ENCODE results near the gene PGAM5.

PGAM5 gene

GRCh38 chr12:132723015-132723763 is 12.5 kb downstream of the PGAM5 start:
- no peak for DNase-seq (ENCODE audit: extremely low spot score)
- no peak for TF ChIP-seq FOXM1 (IDR thresholded peaks at IDR 0.05; ENCODE audit: borderline replicate concordance)
- ChIA-PET POLR2A (no interaction called here), CTCF (no interaction called here)

GRCh38 chr12:132723764-132724140 is 13.1 kb downstream of the PGAM5 start:
- DNase-seq (ENCODE audit: extremely low spot score): no peak
- ChIA-PET POLR2A (no interaction called here), CTCF (no interaction called here)
- no peak for TF ChIP-seq ZNF384 (IDR thresholded peaks at IDR 0.05)

GRCh38 chr12:132724506-132725241 is 14.0 kb downstream of the PGAM5 start:
- ChIA-PET CTCF (no interaction called here), POLR2A (no interaction called here)
- no peak for DNase-seq (ENCODE audit: extremely low spot score)
- no peak for TF ChIP-seq ARNT (IDR thresholded peaks at IDR 0.05)
- no peak for TF ChIP-seq LEF1 (IDR thresholded peaks at IDR 0.05; ENCODE audit: borderline replicate concordance)
- no peak for TF ChIP-seq FOXK2 (IDR thresholded peaks at IDR 0.05)
- no peak for TF ChIP-seq PKNOX1 (IDR thresholded peaks at IDR 0.05)
- no peak for TF ChIP-seq FOXA1 (IDR thresholded peaks at IDR 0.05)
- no peak for TF ChIP-seq SUZ12 (IDR thresholded peaks at IDR 0.05)
- TF ChIP-seq FOXM1 (IDR thresholded peaks at IDR 0.05; ENCODE audit: borderline replicate concordance): no peak
- TF ChIP-seq HDGF (IDR thresholded peaks at IDR 0.05; ENCODE audit: borderline replicate concordance): no peak
- TF ChIP-seq BHLHE40 (IDR thresholded peaks at IDR 0.05; ENCODE audit: borderline replicate concordance): no peak
- TF ChIP-seq ELF4 (IDR thresholded peaks at IDR 0.05): no peak
- no peak for TF ChIP-seq ZNF384 (IDR thresholded peaks at IDR 0.05)

GRCh38 chr12:132726386-132726785 is 15.7 kb downstream of the PGAM5 start:
- CTCF ChIA-PET: no interaction called here
- TF ChIP-seq SP1 (IDR thresholded peaks at IDR 0.05) (no peak), FOXM1 (IDR thresholded peaks at IDR 0.05; ENCODE audit: borderline replicate concordance) (no peak), LEF1 (IDR thresholded peaks at IDR 0.05; ENCODE audit: borderline replicate concordance) (no peak), ARNT (IDR thresholded peaks at IDR 0.05) (no peak), SUZ12 (IDR thresholded peaks at IDR 0.05) (no peak), CTBP1 (IDR thresholded peaks at IDR 0.05; ENCODE audit: borderline replicate concordance) (no peak), ELF4 (IDR thresholded peaks at IDR 0.05) (no peak), PKNOX1 (IDR thresholded peaks at IDR 0.05) (no peak), BHLHE40 (IDR thresholded peaks at IDR 0.05; ENCODE audit: borderline replicate concordance) (no peak), HDGF (IDR thresholded peaks at IDR 0.05; ENCODE audit: borderline replicate concordance) (no peak), NFRKB (IDR thresholded peaks at IDR 0.05) (no peak), FOXK2 (IDR thresholded peaks at IDR 0.05) (no peak), FOXA1 (IDR thresholded peaks at IDR 0.05) (no peak), L3MBTL2 (conservative IDR thresholded peaks at IDR 0.05) (no peak), ZNF384 (IDR thresholded peaks at IDR 0.05) (no peak), TARDBP (IDR thresholded peaks at IDR 0.05) (no peak)
- POLR2A ChIA-PET: no interaction called here
- DNase-seq (ENCODE audit: extremely low spot score): no peak

- TF ChIP-seq ELF4 (IDR thresholded peaks at IDR 0.05) (no peak), ARNT (IDR thresholded peaks at IDR 0.05) (no peak), BHLHE40 (IDR thresholded peaks at IDR 0.05; ENCODE audit: borderline replicate concordance) (no peak), NFRKB (IDR thresholded peaks at IDR 0.05) (no peak), TARDBP (IDR thresholded peaks at IDR 0.05) (no peak), FOXM1 (IDR thresholded peaks at IDR 0.05; ENCODE audit: borderline replicate concordance) (no peak), LEF1 (IDR thresholded peaks at IDR 0.05; ENCODE audit: borderline replicate concordance) (no peak), CTBP1 (IDR thresholded peaks at IDR 0.05; ENCODE audit: borderline replicate concordance) (no peak), SUZ12 (IDR thresholded peaks at IDR 0.05) (no peak), SP1 (IDR thresholded peaks at IDR 0.05) (no peak), FOXA1 (IDR thresholded peaks at IDR 0.05) (no peak), FOXK2 (IDR thresholded peaks at IDR 0.05) (no peak), L3MBTL2 (conservative IDR thresholded peaks at IDR 0.05) (no peak), ZNF384 (IDR thresholded peaks at IDR 0.05) (no peak)
- POLR2A ChIA-PET: no interaction called here
- DNase-seq (ENCODE audit: extremely low spot score): no peak
- CTCF ChIA-PET: no interaction called here
These were observed 16.6 kb downstream of the PGAM5 start for GRCh38 chr12:132727091-132727794.

GRCh38 chr12:132728502-132728901 is 17.9 kb downstream of the PGAM5 start:
- TF ChIP-seq NFRKB (IDR thresholded peaks at IDR 0.05): no peak
- TF ChIP-seq SUZ12 (IDR thresholded peaks at IDR 0.05): no peak
- no peak for TF ChIP-seq FOXK2 (IDR thresholded peaks at IDR 0.05)
- no peak for TF ChIP-seq LEF1 (IDR thresholded peaks at IDR 0.05; ENCODE audit: borderline replicate concordance)
- TF ChIP-seq PKNOX1 (IDR thresholded peaks at IDR 0.05): no peak
- no peak for TF ChIP-seq ZNF384 (IDR thresholded peaks at IDR 0.05)
- no peak for TF ChIP-seq HDGF (IDR thresholded peaks at IDR 0.05; ENCODE audit: borderline replicate concordance)
- no peak for TF ChIP-seq ELF4 (IDR thresholded peaks at IDR 0.05)
- no peak for TF ChIP-seq BHLHE40 (IDR thresholded peaks at IDR 0.05; ENCODE audit: borderline replicate concordance)
- no peak for TF ChIP-seq FOXA1 (IDR thresholded peaks at IDR 0.05)
- DNase-seq (ENCODE audit: extremely low spot score): no peak
- POLR2A ChIA-PET: no interaction called here
- CTCF ChIA-PET: no interaction called here
